Aorta (tissue), 5 donors: Measurements from ENCODE around the gene ZNF140. TPM values are rescaled to one million over a fixed set of nuclear protein-coding genes. Genes with fewer than 3 reads are reported as not detected.

Experiments used
- ATAC-seq: fragments of 200-7000 bp; cut with Tn5 transposase; one replicate; pipeline ENCODE4 v1.9.1; 2022; ENCODE audit warnings: moderate library complexity; ENCODE audit not compliant: low FRiP score
- DNase-seq, 2 donors: peaks; one replicate each; pipeline ENCODE4 v3.0.0-alpha.2; 2020
- H3K27ac ChIP-seq, 2 donors: one replicate each; pipeline ENCODE4 v1.5.1; 2013; ENCODE audit warnings: low read length in 2 of 2, mild to moderate bottlenecking in 2 of 2, moderate library complexity in 2 of 2, control low read depth in 1 of 2, inconsistent platforms in 1 of 2, low read depth in 1 of 2
- H3K27me3 ChIP-seq, 2 donors: one replicate each; pipeline ENCODE4 v1.6.1; 2013; ENCODE audit warnings: control low read depth in 1 of 2, low read length in 1 of 2, mild to moderate bottlenecking in 1 of 2, moderate library complexity in 1 of 2; ENCODE audit not compliant: insufficient read depth in 2 of 2, control insufficient read depth in 1 of 2
- H3K36me3 ChIP-seq, 2 donors: one replicate each; pipeline ENCODE4 v1.6.1; 2013; ENCODE audit warnings: control low read depth in 1 of 2, low read length in 1 of 2, mild to moderate bottlenecking in 1 of 2; ENCODE audit not compliant: insufficient read depth in 2 of 2, control insufficient read depth in 1 of 2
- H3K4me1 ChIP-seq, 2 donors: one replicate each; pipeline ENCODE4 v1.6.1; 2013; ENCODE audit warnings: low read length in 2 of 2, control low read depth in 1 of 2, mild to moderate bottlenecking in 1 of 2, moderate library complexity in 1 of 2; ENCODE audit not compliant: insufficient read depth in 2 of 2, control insufficient read depth in 1 of 2
- H3K4me3 ChIP-seq, 2 donors: one replicate each; pipeline ENCODE4 v1.5.1; 2013; ENCODE audit warnings: low read length in 2 of 2, control low read depth in 1 of 2, mild to moderate bottlenecking in 1 of 2
- H3K9me3 ChIP-seq: one replicate; pipeline ENCODE4 v1.6.1; 2013; ENCODE audit warnings: mild to moderate bottlenecking, low read length; ENCODE audit not compliant: control insufficient read depth
- WGBS, 2 donors: extraction: QIAGEN DNeasy Blood & Tissue Kit; methylation state at CpG; one replicate each; pipeline ENCODE4 v1.1.7; 2013; 5-methylcytosine and 5-hydroxymethylcytosine counted together
- intact Hi-C, 2 donors: fragments of 100-400 bp; cut with DNase I; formaldehyde crosslinking; loops; one replicate each; pipeline versions ENCODE4 v1.14.2 to v1.15.0; 2022
- polyA plus RNA-seq, 2 donors: library from polyadenylated mRNA; stranded (reverse); fragments of 200-250 nt; gene quantifications; one replicate each; pipeline ENCODE4 v1.2.3, GENCODE V29; 2013
- total RNA-seq, 2 donors: library from RNA; stranded (reverse); fragmentation: NEBNext Ultra II Directional; extraction: Animal tissue kit (Norgen Biotek cat#: 25700); gene quantifications; one replicate each; pipeline ENCODE4 v1.2.1, GENCODE V29; 2021
- donor health status: healthy with polysubstance abuse.
- donor health status: Bipolar disorder and iron deficiency.
- donor health status: DM: no; HTN: no; CAD: no.
- donor health status: DM: no; HTN: no; CAD: no.
- donor health status: DM: yes; HTN: yes; CAD: no.

The ZNF140 gene
- total and polyA plus RNA-seq, 4 donors: 9.8 to 18.0 (median 14.3) TPM

DNA sequence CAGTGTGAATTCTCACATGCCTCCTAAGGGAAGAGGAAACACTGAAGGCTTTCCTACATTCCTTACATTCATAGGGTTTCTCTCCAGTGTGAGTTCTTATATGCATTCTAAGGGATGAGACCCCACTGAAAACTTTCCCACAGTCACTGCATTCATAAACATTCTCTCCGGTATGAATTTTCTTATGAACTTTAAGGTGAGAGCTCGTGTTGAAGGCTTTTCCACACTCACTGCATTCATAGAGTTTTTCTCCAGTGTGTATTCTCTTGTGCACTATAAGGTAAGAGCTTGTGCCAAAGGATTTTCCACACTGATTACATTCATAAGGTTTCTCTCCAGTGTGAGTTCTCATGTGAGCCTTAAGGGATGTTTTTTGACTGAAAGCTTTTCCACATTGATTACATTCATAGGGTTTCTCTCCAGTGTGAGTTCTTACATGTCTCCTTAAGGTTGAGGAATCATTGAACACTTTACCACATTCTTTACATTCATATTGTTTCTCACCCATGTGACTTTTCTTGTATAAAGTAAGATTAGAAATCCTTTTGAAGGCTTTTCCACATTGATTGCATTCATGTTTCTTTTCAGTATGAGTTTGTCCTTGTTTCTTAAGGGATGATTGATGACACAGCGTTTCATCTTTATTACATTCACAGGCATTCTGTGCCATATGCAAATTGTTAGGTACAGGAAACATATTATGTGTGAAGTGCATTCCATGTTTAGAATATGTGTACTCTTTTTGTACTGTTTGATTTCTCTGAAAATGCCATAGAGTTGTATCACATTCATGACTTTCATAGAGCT is 39.9 kb downstream of the ZNF140 start:
- Histone ChIP-seq H3K4me3 (no peak overlapping the region), H3K27ac (no peak overlapping the region), H3K27me3 (no peaks in the 10 kb centered on the region), H3K4me1 (no peaks in the 10 kb centered on the region), H3K9me3 (peaks cover 25% of the 10 kb centered on the region), H3K36me3 (peaks cover 16 to 22% of the 10 kb centered on the region in 2 donors)
- no peak for DNase-seq
- 96 to 98% methylated on average over 3 of the region's 3 CpGs for WGBS, 2 donors
- intact Hi-C loops: no loop called here
- ATAC-seq: no peak

- 97 to 100% methylated on average over 2 of the region's 2 CpGs for WGBS, 2 donors
- ATAC-seq (no peak), DNase-seq (no peak)
- peaks cover 10 to 19% of the 10 kb centered on the region in 2 donors for H3K36me3 ChIP-seq
- intact Hi-C loops: no loop called here
- H3K4me3 ChIP-seq: no peak overlapping the region
- H3K27me3 ChIP-seq: no peaks in the 10 kb centered on the region
- H3K4me1 ChIP-seq: no peaks in the 10 kb centered on the region
- H3K27ac ChIP-seq: no peak overlapping the region
- H3K9me3 ChIP-seq: peaks cover 23% of the 10 kb centered on the region
Measured at GRCh38 chr12:133124674-133125073, 44.0 kb downstream of the ZNF140 start.

GRCh38 chr12:133129368-133130037 is 48.8 kb downstream of the ZNF140 start:
- DNase-seq (no peak), ATAC-seq (peak; percentile 33)
- peak overlapping the region; percentile 47 to 80 for H3K27ac ChIP-seq
- 18 to 24% methylated on average over 20 to 26 of the region's 26 CpGs for WGBS, 2 donors
- intact Hi-C loops: loop anchor here in 1 of 2 donors (1.0 to 2.0 kb wide), 2 partner anchors 49 to 93 kb away; partner anchors contain the start of genes ZNF140 and ZNF84
- peaks cover 0 to 2% of the 10 kb centered on the region in 2 donors for H3K4me1 ChIP-seq
- H3K36me3 ChIP-seq: peaks cover 0 to 9% of the 10 kb centered on the region in 2 donors
- H3K9me3 ChIP-seq: peaks cover 16% of the 10 kb centered on the region
- H3K27me3 ChIP-seq: no peaks in the 10 kb centered on the region
- peak overlapping the region; percentile 46 to 83 for H3K4me3 ChIP-seq

- 0% methylated on average over 62 to 87 of the region's 87 CpGs for WGBS, 2 donors
- peaks cover 0 to 2% of the 10 kb centered on the region in 2 donors for H3K4me1 ChIP-seq
- peak within 1 kb of the TSS; percentile 47 to 80 for H3K27ac ChIP-seq
- DNase-seq (peak; percentile 97 to 99), ATAC-seq (peak; percentile 98)
- peaks cover 17% of the 10 kb centered on the region for H3K9me3 ChIP-seq
- peak within 1 kb of the TSS; percentile 83 to 87 for H3K4me3 ChIP-seq
- peaks cover 2 to 15% of the 10 kb centered on the region in 2 donors for H3K36me3 ChIP-seq
- intact Hi-C loops: loop anchor here in 1 of 2 donors (1.0 to 2.0 kb wide), 2 partner anchors 50 to 93 kb away; partner anchors contain the start of genes ZNF140 and ZNF84
- H3K27me3 ChIP-seq: no peaks in the 10 kb centered on the region
Measured at GRCh38 chr12:133130038-133130807, 49.5 kb downstream of the ZNF140 start, which contains the start of the genes ZNF10 and ZNF891. Gene ZNF10 (plus strand): TSS chr12:133130627. CDS start chr12:133144493, 13,866 bp downstream. Gene ZNF891 (minus strand): TSS chr12:133130274. CDS start chr12:133121918, 8,356 bp downstream.

DNA sequence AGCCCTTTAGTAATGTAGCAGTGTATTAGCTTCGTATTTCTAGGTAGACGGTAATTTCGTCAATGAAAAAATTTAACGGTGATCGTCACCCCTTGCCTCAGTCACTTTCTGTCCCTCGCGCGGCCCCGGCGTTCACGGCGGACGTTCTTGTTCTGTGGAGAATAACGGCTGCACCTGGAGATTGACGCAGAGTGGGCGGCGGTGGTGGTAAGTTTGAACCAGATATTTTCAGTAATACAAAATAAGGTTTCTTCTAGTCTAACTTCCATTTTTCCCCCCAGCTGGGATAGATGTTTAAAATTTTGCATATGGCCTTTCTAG is 50.0 kb downstream of the ZNF140 start:
- Histone ChIP-seq H3K27ac (peak overlapping the region; percentile 20 to 74), H3K9me3 (peaks cover 18% of the 10 kb centered on the region), H3K4me1 (peaks cover 0 to 2% of the 10 kb centered on the region in 2 donors), H3K36me3 (peaks cover 7 to 16% of the 10 kb centered on the region in 2 donors), H3K4me3 (peak overlapping the region; percentile 59 to 87), H3K27me3 (no peaks in the 10 kb centered on the region)
- intact Hi-C loops: loop anchor here in 1 of 2 donors (1.0 to 2.0 kb wide), 2 partner anchors 50 to 94 kb away; partner anchors contain the start of genes ZNF140 and ZNF84
- WGBS, 2 donors: 0 to 1% methylated on average over 17 of the region's 17 CpGs
- DNase-seq (peak; percentile 56 to 83), ATAC-seq (no peak)

GRCh38 chr12:133135747-133136146 is 55.0 kb downstream of the ZNF140 start:
- Histone ChIP-seq H3K36me3 (peaks cover 16 to 35% of the 10 kb centered on the region in 2 donors), H3K27ac (no peak overlapping the region), H3K4me3 (no peak overlapping the region), H3K9me3 (peaks cover 30% of the 10 kb centered on the region), H3K4me1 (peaks cover 0 to 2% of the 10 kb centered on the region in 2 donors), H3K27me3 (no peaks in the 10 kb centered on the region)
- WGBS, 2 donors: 97 to 98% methylated on average over 2 of the region's 2 CpGs
- ATAC-seq (no peak), DNase-seq (no peak)
- intact Hi-C loops: no loop called here

DNA sequence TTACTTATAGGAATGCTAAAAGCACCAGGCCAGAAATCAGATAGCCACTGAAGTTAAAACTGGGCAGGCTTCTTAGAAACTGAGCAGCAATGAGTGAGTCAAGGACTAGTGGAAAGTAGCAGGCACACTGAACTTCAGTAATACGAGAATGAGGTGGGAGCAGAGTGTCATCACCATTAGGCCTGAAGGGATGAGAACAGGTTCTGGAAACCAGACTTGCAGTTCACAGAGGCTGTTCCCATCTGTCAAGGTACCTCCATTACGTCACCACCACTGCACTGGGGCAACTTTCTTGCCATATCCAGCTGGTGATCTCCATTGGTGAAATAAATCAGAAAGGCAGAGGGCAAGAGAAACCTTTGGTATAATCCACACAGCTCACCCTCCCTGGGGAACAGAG is 65.3 kb downstream of the ZNF140 start:
- intact Hi-C loops: no loop called here

GRCh38 chr12:133156125-133156690 is 75.5 kb downstream of the ZNF140 start:
- Histone ChIP-seq H3K4me1 (no peaks in the 10 kb centered on the region), H3K36me3 (peaks cover 27 to 33% of the 10 kb centered on the region in 2 donors), H3K9me3 (peaks cover 28% of the 10 kb centered on the region), H3K27ac (no peak overlapping the region), H3K27me3 (no peaks in the 10 kb centered on the region), H3K4me3 (peak overlapping the region; percentile 8 to 48)
- WGBS, 2 donors: 95 to 98% methylated on average over 2 of the region's 2 CpGs
- DNase-seq: no peak
- no peak for ATAC-seq
- intact Hi-C loops: no loop called here

More for the DNA sequence above, 65.3 kb downstream of the ZNF140 start:
- H3K9me3 ChIP-seq: peaks cover 24% of the 10 kb centered on the region
- H3K4me1 ChIP-seq: no peaks in the 10 kb centered on the region
- no peak overlapping the region for H3K27ac ChIP-seq
- H3K36me3 ChIP-seq: peaks cover 17 to 24% of the 10 kb centered on the region in 2 donors
- no peak for DNase-seq
- 96 to 99% methylated on average over 2 of the region's 2 CpGs for WGBS, 2 donors
- ATAC-seq: no peak
- no peaks in the 10 kb centered on the region for H3K27me3 ChIP-seq
- no peak overlapping the region for H3K4me3 ChIP-seq
